ENCODE data around the gene BYSL.

Gene BYSL

DNA sequence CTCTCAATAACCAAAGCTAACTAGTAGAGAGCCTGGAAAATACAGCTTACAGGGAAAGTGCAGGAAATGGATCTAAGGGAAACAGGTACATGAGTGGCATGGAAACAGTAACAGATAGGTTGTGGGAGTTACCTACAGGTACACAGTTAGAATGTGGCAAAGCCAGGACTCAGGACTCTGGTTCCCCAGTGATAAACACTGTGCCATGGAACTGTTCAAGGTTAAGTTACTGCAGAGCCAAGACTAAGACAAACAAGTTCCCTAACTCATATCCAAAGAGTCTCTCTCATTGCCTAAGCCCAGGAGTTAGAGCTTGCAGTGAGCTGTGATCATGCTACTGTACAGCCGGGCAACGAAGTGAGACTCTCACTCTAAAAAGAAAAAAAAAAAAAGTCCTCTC, 7.0 kb upstream of the BYSL start:
- no peak for DNase-seq (ENCODE audit: extremely low spot score, insufficient read length, low read depth)
- no peak for FAIRE-seq

DNA sequence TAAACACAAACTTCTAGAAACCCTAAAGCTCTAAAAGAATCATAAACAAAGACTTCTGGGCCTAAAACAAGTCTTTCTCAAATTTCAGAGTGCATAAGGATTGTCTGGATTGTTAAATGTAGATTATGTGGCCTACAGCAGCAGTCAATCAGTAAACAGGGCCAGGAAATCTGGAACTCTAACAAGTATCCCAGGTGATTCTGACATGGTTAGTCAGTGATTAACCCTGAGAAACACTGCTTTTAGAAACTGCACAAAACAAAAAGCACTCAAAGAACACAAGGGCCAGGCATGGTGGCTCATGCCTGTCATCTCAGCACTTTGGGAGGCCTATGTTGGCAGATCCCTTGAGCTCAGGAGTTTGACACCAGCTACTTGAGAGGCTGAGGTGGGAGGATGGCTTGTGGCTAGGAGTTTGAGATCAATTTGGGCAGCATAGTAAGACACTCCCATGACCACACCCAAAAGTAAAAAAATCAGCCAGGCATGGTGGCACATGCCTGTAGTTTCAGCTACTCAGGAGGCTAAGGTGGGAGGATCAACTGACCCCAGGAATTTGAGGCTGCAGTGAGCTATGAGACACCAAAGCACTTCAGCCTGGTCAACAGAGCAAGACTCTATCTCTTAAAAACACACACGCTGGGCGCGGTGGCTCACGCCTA, 6.3 kb upstream of the BYSL start:
- no peak for DNase-seq (ENCODE audit: extremely low spot score, insufficient read length, low read depth)

DNA sequence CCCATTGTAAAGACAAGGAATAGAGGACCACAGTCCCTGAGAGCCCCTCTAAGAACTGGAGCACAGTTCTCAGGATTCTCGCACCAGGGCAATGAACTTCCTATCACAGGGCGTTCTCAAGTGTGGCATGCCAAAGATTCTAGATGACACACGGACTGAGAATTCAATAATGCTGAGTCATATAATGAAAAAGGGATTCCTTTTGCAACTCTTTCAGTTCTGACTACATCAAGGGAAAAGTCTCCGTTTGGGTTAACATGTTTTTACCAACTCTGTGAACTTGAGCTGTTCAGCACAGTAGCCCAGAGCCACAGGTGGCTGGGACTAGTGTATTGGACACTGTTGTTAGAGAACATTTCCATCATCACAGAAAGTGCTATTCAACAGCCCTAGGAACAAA, 3.8 kb upstream of the BYSL start:
- FAIRE-seq (no peak), DNase-seq (ENCODE audit: extremely low spot score, insufficient read length, low read depth) (no peak)

More for the DNA sequence above, 6.3 kb upstream of the BYSL start:
- FAIRE-seq = no peak

DNA sequence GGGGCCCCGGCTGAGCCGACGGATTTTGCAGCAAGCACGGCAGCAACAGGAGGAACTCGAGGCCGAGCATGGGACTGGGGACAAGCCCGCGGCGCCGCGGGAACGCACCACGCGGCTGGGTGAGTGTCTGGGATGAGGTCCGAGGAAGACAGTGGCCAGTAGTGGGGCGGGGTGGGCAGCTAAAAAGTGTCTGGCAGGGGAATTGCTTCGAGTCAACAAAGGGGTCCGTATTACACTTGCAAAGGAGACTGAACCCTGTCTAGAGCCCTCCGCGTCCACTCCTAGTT, 356 bp downstream of the BYSL start:
- FAIRE-seq (no peak), DNase-seq (ENCODE audit: extremely low spot score, insufficient read length, low read depth) (no peak)

DNA sequence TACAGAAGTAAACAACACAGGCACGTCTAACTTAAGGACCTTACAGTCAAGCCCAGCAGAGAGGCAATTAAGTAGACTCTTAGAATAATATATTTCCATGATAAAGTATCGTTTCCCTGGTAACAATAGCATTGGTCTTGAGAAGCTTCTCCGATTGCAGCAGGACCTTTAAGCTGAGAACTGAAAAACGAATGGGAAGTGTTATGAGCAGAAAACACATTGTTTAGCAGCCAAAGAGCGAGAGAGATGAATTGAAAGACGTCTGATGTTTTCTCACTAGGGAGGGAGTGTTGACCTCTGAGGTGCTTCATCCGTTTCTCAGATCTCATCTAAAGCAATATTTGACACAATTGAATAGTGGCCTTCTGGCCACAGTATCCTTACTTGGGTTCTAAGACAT, 855 bp downstream of the BYSL start:
- DNase-seq (ENCODE audit: extremely low spot score, insufficient read length, low read depth) (no peak), FAIRE-seq (no peak)

DNA sequence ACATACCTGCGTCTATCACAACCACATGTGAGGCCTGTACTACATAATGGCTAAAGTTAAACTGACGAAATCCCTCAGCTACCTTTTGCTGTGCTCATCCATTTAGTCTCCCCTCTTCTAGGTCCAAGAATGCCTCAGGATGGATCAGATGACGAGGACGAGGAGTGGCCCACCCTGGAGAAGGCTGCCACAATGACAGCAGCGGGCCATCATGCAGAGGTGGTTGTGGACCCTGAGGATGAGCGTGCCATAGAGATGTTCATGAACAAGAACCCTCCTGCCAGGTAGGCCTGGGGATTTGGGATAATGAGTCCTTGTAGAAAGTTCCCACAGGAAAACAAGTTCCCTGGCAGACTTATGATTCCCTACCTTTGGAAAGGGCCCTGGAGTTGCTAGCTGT, 6.0 kb downstream of the BYSL start:
- FAIRE-seq (no peak), DNase-seq (ENCODE audit: extremely low spot score, insufficient read length, low read depth) (no peak)

DNA sequence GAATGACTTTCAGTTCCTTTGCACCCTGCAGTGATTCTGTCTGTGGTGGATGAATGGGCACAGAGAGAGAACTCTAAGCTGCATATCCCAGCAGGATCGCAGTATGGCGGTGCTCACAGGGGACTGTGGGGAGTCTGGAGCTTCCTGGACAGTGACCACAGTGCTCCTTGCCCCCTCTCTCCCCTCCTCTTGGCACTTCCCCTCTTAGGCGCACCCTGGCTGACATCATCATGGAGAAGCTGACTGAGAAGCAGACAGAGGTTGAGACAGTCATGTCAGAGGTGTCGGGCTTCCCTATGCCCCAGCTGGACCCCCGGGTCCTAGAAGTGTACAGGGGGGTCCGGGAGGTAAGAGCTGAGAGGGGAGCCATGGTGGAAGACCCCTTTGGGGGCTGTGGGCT, 8.6 kb downstream of the BYSL start:
- DNase-seq (ENCODE audit: extremely low spot score, insufficient read length, low read depth) (no peak), FAIRE-seq (no peak)

DNA sequence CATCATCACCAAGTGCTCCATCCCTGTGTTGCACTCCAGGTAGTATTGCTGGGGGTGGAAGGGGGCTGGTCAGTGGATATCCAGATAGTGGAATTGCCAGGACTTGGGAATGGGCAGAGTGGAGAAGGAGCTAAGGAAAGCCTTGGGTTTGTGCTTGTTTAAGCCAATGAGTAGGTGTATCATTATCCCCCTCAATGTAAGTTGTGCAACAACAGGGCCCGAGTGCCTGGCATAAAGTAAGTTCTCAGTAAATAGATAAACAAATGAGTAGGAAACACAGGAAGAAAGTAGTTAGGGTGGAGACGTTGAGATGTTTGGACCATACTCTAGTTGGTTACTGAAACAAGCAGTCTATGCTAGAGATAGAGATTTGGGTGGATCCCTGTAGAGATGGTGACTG, 10.5 kb downstream of the BYSL start:
- no peak for DNase-seq (ENCODE audit: extremely low spot score, insufficient read length, low read depth)
- FAIRE-seq = no peak

DNA sequence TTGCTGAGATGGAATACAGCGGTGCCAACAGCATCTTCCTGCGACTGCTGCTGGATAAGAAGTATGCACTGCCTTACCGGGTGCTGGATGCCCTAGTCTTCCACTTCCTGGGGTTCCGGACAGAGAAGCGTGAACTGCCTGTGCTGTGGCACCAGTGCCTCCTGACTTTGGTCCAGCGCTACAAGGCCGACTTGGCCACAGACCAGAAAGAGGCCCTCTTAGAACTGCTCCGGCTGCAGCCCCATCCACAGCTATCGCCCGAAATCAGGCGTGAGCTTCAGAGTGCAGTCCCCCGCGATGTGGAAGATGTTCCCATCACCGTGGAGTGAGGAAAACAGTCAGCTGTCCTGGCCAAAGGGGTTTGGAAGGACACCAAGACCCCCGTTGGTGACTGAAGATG, 11.1 kb downstream of the BYSL start:
- DNase-seq (ENCODE audit: extremely low spot score, insufficient read length, low read depth) (no peak), FAIRE-seq (no peak)

DNA sequence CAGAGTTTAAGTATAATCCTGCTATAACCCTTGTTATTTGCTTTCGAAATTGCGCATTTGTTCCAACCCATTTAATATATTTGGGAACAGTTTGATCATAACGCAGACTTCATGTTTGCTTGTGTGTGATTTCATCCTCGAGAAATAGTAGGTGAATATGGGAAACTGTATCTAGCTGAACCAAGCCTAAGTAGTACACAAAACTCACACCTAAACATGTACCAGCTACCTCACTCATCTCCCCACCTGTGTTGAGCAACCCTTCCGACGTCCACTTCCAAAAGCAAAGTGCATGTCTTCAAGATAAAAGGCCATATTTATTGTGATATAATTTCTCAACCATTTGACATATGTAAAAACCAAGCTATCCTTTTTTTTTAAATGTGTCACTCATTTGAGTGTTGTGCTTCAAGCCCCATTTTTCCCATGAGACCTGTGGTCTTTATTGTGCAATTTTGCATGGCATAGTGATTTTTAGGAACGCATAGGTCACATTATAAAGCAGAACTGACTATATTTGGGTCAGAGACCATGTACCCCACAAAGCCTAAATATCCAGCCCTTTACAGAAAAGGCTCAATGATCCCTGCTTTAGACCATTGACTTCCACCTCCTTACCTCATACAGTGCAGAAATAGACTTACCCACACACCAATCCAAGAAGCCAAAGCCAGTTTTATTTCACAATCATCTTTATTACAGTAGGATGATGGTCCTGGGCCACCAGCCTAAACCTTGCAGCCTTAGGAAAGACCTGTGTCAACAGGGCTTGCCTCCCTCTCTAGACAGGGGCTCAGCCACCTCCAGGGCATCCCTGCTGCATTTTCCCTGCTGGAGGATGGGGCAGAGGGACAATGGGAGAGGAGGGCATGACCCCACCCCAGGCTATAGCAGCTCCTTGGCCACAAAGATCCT, 13.2 kb downstream of the BYSL start:
- DNase-seq (ENCODE audit: extremely low spot score, insufficient read length, low read depth) (no peak), FAIRE-seq (no peak)

DNA sequence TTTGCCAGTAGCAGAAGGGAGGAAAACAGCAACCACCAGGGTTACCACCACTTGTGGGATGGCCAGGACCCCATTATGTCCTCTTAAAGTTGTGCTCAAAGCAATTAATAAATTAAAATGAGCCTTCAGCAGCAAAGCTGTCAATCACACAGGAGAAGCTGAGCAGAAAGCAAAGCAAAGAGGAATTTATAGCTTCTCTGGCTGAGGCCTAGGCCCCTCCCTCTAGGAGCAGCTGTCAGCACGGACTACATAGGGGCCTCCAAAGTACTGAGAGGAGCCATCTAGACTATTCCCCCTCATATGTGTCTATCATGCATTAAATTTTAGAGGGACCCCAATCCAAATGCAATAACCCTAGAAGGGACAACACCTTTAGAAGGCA, 13.9 kb downstream of the BYSL start:
- FAIRE-seq = no peak

DNA sequence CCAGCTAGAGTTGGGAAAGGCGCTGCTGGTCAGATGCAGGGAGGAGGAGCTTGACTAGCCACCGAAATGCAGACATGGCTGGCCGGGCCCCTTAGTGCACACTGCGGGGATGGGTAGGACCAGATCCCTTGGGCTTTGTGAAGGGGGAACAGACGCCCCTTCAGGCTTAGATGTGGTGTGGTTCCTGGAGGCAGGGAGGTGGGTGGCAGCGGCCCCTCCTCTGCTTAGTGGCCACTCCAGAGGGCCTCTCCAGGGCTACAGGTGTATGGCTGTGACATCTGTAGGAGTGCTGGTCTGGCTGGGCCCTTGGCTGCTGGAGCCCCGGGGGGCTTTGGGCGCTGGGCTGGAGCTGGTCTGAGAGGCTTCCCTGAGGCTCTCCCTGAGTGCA, 14.4 kb downstream of the BYSL start:
- FAIRE-seq (no peak), DNase-seq (ENCODE audit: extremely low spot score, insufficient read length, low read depth) (no peak)

More for the DNA sequence above, 13.9 kb downstream of the BYSL start:
- no peak for DNase-seq (ENCODE audit: extremely low spot score, insufficient read length, low read depth)

DNA sequence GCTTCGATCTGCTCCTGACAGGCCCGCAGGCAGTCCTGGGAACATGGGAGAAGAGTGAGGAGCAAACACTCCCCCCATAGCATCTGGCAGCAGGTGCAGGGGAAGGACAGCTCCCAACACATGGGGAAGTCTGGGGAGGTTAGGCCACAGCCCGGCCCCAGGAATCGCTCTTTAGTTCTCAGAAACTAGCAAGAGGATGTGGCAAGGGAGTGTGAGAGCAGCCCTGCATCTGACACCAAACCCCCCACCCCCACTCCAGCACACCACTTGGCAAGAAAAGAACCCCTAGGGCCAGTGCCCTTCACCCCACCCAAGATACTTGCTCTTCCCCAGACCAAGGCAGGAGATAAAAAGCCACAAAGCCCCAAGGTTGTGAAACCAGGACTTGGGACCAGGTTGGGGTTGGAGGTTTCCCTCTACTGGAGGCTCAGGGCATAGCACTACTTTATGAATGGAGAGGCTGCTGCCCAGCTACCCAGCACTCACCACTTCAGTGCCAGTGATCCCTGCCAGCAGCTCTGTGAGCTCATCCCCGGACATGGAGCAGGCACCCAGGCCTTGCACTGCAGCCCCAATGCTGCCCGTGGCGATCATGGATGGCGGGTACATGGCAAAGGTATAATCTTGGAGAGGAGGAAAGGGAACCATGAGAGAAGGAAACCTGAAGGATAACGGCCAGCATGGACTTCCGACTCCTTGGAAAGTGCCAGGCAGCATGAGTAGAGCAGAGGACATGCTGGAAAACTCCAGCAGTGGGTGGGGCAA, 15.0 kb downstream of the BYSL start:
- peak; percentile 90 for FAIRE-seq
- DNase-seq (ENCODE audit: extremely low spot score, insufficient read length, low read depth) = peak; percentile 49

DNA sequence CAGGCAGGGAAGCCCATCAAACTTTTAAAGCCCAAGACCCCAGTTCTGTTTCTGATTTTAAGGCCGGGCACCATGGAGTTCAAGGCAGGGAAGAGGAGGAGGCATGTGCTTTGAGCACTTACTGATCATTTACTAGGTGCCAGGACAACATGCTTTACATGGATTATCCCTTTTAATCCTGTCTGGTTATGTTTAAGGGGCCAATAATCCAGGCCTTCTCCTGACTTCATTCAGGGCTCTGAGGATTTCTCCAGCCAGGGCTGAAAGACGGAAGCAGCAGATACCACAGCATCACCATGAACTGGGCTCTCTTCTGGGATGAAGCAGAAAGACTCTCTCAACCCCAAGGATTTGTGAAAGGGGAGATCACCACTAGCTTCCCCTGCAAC, 16.2 kb downstream of the BYSL start:
- DNase-seq (ENCODE audit: extremely low spot score, insufficient read length, low read depth) = no peak
- no peak for FAIRE-seq

DNA sequence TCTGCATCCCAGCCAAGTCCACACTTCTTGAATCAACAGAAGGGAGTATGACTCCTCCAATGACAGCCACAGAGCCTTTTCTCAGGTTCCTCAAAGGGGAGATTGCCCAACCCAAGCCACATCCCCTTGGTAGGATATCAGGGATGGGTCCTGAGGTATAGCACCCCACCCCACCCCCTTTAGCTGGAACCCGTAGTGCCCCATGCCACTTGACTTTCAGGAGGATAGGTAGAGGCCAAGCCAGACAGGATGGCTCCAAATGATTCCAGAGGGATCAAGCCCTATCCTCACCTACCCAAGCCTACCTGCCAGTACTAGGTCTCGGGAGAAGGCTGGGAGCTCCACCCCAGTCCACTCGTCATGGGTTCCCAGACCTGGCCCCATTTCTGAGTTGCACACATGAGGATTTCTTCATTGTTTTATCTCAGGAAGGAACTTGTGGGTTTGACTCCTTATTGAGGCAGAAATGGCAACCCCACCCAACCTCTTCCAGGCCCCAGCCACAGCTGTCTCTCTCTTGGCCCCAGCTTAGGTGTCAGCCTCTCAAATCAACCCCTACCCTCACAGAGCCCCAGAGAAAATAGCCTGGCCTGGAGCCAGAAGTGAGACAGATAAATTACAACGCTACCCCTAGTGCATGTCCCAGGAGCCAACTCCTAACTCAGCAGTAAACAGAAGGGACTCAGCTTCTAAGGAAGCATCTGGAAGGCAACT, 16.7 kb downstream of the BYSL start:
- DNase-seq (ENCODE audit: extremely low spot score, insufficient read length, low read depth) = no peak
- FAIRE-seq = no peak

DNA sequence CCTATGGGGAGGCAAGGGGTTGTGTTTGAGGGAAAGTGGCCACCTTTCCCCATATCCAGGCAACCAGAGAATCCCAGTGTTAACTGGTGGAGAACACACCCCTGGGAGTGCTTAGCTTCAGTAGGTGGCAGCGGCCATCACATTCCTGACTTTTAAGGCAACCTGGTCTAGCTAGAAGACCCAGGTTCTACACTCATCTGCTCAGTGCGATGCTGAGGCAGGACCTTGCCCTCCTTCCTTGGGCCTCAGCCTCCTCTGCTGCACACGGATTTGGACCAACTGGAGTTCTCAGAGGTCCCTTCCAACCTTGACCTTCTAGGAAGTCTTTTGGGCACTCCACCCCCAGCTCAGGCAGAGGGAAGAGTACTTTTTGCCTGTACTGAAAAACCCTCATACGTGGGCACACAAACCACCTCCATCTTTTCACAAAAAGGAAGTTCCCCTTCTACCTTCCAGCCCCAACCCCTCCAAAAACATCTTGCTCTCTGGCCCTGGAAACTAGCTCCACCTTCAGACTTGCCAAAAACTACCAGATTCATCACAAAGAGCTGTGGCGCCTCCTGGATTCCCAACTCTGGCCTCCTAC, 17.4 kb downstream of the BYSL start:
- DNase-seq (ENCODE audit: extremely low spot score, insufficient read length, low read depth) = no peak
- no peak for FAIRE-seq

DNA sequence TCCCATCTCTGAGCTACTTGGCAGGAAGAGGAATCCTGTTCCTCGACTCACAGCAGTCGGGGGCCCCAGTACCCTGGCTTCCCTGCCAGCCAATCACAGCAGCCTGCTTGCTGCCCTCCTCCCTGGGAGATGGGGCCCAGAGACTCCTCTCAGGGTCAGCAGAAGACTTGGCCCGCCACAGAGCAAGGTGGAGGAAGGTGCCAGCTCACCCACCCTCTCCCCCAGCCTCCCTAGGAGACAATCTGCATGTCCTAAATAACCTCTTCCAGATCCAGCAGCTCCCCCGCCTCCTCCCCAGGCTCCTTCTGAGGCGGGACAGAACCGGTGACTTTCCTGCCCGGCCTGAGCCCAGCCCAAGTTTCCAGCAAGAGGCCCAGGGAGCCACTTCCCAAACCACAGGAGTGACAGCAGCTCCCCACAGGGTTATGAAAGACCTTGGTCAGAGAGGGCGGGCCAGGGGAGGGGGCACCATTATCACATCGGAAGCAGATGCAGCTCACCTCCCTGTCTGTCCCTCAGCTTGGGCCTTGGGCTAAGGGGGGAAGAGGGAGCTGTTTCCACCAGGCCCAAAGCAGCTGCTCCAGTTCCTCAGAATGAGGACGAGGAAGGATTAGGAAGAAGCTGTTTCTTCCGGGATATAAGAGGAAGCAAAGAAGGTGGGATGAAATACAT, 18.0 kb downstream of the BYSL start:
- FAIRE-seq (no peak), DNase-seq (ENCODE audit: extremely low spot score, insufficient read length, low read depth) (no peak)

DNA sequence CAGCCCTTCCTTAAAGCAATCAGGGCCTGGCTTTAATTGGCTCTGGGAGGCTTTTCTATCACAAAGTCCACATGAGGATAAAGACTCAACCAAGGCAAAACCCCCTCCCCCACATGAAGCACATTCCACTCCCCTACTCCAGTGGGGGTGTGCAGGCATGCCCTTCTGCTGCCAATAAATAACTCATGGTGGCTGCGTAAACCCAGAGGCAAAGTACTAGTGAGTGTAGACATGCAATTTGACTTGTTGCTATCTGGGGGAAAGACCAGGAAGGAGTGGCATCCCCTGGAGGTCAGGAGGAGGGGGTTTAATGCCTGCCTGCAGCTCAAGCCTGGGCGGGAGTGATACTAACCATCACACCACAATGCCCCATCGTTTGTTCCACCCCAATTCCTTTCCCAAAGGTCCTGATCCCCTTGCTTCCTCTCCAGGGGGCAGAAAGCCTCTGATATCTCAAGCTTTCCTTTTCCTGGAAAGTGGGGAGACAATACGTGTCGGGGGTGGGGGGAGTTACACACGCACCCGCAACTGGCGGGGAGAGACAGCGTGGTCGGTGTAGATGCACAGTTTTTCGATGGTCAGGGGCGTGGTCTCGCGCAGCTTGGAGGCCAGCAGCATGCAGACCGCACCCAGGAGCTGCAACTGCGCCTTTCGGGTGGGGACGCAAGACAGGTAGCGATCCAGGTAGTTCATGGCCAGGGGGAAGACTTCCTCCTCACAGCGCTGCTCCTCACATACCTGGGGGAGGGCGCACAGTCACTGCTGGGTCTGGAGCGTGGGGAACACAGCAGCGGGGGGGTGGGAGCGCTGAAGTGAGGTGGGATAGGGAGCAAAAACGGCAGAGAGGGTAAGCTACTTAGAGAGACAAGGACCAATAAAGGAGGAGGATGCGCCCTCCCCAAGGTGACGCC, 18.8 kb downstream of the BYSL start:
- DNase-seq (ENCODE audit: extremely low spot score, insufficient read length, low read depth) = no peak
- peak; percentile 26 for FAIRE-seq

All from GM18507 (cell line).